Adipose tissue (tissue), 3 donors: ENCODE results near the gene SDCBP2. TPM values are rescaled to one million over a fixed set of nuclear protein-coding genes. Genes with fewer than 3 reads are reported as not detected.

Experiments used
- H3K27ac ChIP-seq: one replicate; pipeline ENCODE4 v1.5.1; 2013; ENCODE audit warnings: low read depth, low read length
- WGBS, 3 donors: extraction: QIAGEN DNeasy Blood & Tissue Kit; methylation state at CpG; one replicate each; pipeline ENCODE4 v1.1.7; 2013; 5-methylcytosine and 5-hydroxymethylcytosine counted together
- polyA plus RNA-seq, 3 donors: library from polyadenylated mRNA; stranded (reverse); fragments of 200-250 nt; gene quantifications; one replicate each; pipeline ENCODE4 v1.2.3, GENCODE V29; 2013
- donor health status: healthy with polysubstance abuse.
- donor health status: Bipolar disorder and iron deficiency.
- donor health status: healthy.

SDCBP2 gene
- polyA plus RNA-seq, 3 donors = 5.6 to 29.8 (median 15.4) TPM

DNA sequence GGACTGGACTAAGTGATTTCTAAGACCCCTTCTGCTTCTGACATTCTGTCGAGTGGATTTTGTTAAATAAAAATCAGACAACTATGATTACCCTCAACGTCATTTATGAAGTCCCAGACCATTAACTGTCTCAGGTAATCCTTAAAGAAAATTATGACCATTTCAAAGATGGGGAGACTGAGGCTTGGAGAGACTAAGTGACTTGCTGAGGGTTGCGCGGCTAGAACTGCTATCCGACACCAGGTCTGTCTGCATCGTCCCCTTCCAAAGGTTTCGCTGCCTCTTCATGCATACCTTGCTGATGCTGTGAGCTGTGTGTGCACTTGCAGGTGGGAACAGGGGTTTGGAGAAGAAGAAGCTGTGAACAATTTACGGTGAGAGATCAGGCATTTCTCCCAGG lies 59.7 kb downstream of the SDCBP2 start:
- no peak overlapping the region for H3K27ac ChIP-seq
- 87 to 96% (median 92%) methylated on average over 8 of the region's 8 CpGs for whole genome bisulfite sequencing, 3 donors

DNA sequence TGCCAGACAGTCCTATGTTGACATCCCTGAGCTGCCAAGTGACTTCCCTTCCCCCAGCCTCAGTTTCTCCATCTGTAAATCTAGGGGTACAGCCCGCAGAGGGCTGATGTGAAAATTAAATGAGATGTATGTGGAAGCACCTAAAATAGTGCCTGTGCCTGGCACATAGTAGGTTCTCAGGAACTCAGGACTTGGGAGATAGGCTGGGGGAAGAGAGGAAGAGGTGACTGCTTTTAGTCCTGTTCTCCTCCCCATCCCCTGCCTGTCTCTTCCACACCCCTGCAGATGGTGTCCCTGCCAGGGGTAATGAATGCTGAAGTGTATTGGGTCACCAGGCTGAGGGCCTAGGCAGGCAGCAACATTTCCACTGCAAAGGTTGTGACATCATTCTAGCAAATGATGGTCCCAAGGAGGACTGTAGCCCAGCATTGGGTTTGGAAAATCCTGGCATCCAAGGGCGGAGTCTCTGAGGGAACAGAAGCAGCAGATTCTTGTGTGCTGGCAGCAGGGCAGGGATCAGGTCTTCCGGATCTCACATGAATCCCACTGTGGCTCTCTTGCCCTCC lies 61.0 kb downstream of the SDCBP2 start:
- WGBS, 3 donors = 89 to 95% (median 92%) methylated on average over 3 of the region's 3 CpGs
- no peak overlapping the region for H3K27ac ChIP-seq

DNA sequence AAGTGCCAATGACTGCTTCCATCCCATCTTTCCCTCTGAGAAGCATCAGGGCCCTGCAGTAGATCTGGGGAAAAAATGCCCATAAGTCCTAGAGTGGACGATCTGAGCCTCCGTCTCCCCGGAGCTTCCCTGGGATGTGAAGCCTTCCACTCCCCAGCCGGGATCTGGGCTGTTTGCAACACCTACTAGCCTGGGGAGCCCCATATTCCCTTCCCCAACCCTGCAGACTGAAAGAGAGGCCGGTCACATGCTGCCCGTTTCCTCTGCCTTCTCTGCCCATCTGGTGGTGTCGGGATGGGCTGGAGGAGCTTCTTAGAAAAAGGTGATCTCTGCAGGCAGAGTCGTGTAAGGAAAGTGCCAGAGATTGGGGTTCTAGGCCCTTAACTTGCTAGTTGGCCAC lies 61.8 kb downstream of the SDCBP2 start:
- no peak overlapping the region for H3K27ac ChIP-seq
- 78 to 83% (median 83%) methylated on average over 8 of the region's 8 CpGs for WGBS, 3 donors

DNA sequence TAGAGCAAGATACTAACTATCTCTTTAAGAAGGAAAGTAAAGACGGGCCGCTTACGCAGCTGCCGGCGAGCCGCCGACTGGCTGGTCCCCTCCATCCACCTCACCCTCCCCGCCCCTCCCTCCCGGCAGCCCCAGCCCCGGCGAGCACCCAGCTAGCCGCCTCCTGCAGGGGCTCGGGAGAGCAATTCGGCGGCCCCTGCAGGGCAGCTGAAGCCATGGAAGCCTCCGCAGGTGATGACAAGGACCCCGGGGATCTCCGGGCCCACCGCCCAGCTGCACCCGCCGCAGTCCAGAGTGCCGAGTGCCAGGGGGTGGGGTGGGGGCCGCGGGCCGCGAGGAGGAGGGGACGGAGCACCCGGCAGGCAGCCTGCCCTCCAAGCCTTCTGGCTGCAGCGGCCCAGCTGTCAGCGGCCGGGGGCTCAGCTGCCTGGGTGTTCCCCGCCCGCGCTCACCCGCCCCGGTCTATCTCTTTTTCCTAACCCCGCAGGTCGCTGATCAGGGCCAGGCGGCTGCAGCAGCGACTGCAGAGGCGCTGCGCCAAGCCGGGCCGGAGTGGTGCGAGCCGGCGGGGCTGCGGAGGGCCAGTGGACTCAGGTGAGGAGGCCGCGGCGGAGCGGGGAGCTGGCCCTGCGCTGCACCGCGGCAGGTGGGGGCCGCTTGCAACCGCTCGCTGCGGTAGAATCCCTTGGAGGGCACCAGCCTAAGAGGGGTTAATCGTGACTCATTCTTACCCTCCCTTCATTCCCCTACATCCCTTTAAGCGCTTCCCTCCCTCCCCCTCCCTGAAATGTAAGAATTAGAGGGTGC lies 62.6 kb downstream of the SDCBP2 start, which contains the start of gene SNPH:
Gene SNPH (plus strand): TSS at position 128 of the 807 bp plus-strand sequence. CDS start 29,946 bp downstream, outside the sequence.
- H3K27ac ChIP-seq = no peak within 1 kb of the TSS

DNA sequence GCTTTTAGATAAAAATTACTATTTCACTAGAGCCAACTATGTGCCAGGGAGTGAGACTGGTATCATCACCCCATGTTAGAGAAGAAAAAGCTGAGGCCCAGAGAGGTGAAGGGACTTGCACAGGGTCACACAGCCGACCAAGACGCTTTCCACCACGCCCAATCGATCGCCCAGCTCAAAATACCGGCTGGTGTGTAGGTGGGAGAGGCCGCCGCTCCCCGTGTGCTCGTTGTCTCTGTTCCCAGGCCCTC lies 63.1 kb downstream of the SDCBP2 start:
- H3K27ac ChIP-seq = no peak overlapping the region
- 2 to 8% (median 8%) methylated on average over 10 of the region's 10 CpGs for WGBS, 3 donors

More for the DNA sequence above, 62.6 kb downstream of the SDCBP2 start, which contains the start of gene SNPH:
- 1% methylated on average over 43 to 61 of the region's 61 CpGs for WGBS, 3 donors

DNA sequence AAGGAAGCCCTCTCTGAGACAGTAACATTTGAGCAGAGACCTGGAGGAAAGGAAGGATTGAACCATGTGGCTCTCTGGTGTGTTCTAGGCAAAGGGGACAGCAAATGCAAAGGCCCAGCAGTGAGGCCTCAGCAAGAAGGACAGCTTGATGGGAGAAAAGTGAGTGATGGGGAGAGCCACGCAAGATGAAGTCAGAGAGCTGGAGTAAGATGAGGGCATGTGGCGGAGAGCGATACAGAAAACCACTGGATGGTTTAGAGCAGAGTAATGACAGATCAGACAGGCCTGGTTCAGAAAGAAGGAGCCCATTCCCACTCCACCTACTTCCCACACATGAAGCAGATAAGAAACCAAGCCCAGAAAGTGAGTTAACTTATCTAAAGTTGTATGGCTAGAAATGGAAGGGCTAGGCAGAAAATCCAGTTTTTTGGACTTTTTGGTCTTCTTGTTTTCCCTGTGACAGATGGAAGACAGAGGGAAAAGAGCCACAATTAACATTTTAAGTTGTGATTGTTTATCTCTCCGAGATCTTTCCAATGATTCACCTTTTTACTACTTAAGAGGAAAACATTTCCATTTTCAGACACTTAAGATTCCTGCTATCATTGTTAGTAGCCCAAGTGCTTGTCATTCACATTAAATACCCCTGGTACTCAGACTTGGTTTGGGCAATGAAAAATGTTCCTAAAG lies 63.6 kb downstream of the SDCBP2 start:
- H3K27ac ChIP-seq = no peak overlapping the region
- WGBS, 3 donors = 93 to 99% (median 95%) methylated on average over 4 of the region's 4 CpGs

DNA sequence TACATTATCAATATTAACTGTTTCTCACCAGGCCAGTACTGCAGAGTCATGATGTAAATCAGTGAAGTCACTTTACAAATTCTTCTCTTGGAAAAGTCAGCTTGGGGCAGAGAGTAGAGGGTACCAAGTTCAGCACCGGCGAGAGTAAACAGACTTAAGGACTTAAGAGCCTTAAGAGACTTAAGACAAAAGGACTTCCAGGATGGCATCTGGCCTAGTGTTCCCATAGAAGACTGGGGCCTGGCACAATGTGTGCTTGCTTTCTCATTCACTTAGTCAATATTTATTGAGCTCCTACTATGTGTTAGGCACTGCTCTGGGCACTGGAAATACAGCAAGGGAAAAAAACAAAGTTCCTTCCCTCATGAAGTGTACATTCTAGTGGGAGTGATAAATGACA lies 64.2 kb downstream of the SDCBP2 start:
- no peak overlapping the region for H3K27ac ChIP-seq
- 64 to 93% (median 87%) methylated on average over 2 of the region's 2 CpGs for WGBS, 3 donors

DNA sequence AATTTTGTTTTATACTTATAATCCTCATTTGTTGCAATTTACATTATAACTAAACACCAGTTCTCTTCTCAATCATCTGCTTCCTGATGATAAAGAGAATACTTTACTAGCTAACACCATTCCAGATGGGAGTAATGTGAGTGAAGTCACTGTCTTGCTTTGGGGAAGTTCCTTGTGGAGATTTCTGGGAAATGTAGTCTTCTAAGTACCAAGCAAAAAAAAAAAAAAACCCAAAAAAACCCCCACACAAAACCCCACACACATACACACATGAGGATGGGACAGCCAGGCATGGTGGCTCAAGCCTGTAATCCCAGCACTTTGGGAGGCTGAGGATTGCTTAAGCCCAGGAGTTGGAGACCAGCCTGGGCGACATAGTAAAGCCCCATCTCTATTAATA lies 65.1 kb downstream of the SDCBP2 start:
- no peak overlapping the region for H3K27ac ChIP-seq
- WGBS, 3 donors = 79 to 100% (median 83%) methylated on average over 1 of the region's 1 CpG

Other genes starting within 250 kb of the SDCBP2 start
- gene PSMF1, start 210.5 kb downstream of the SDCBP2 start, polyA plus RNA-seq = 10 to 100 TPM; 54.8 to 88.6 (median 64.5) TPM
- 1 to 10 TPM in 2 of 3 donors, under 1 TPM in 1; 0.63 to 5.1 (median 1.8) TPM for gene TMEM74B, start 144.2 kb downstream of the SDCBP2 start, polyA plus RNA-seq
- under 1 TPM in 2 of 3 donors, not detected in 1; 0.07 to 0.16 TPM for gene C20orf202, start 125.7 kb downstream of the SDCBP2 start, polyA plus RNA-seq
- under 1 TPM in 1 of 3 donors, not detected in 2; 0.02 TPM for gene RAD21L1, start 103.1 kb downstream of the SDCBP2 start, polyA plus RNA-seq
- gene SNPH, start 62.8 kb downstream of the SDCBP2 start, polyA plus RNA-seq = 1 to 10 TPM in 1 of 3 donors, under 1 TPM in 2; 0.85 to 1.7 (median 0.92) TPM
- 100 to 1,000 TPM; 111 to 542 (median 353) TPM for gene FKBP1A, start 63.9 kb upstream of the SDCBP2 start, polyA plus RNA-seq
- 10 to 100 TPM; 24.4 to 52.1 (median 40.8) TPM for gene NSFL1C, start 137.7 kb upstream of the SDCBP2 start, polyA plus RNA-seq
- 1 to 10 TPM in 2 of 3 donors, under 1 TPM in 1; 0.75 to 6.1 (median 3.6) TPM for gene SIRPB2, start 162.3 kb upstream of the SDCBP2 start, polyA plus RNA-seq
- gene SIRPD, start 228.6 kb upstream of the SDCBP2 start, polyA plus RNA-seq = 1 to 10 TPM in 1 of 3 donors, under 1 TPM in 1, not detected in 1; 0.27 to 1.8 TPM